ENCODE results near the gene ROR2. TPM values are rescaled to one million over a fixed set of nuclear protein-coding genes. Genes with fewer than 3 reads are reported as not detected.
A peak's percentile ranks its signal among the peaks of the same experiment; 100 is the strongest.
"Not testable (repeated sequence)": the region's sequence is repeated elsewhere in the genome, so short reads cannot be mapped to it uniquely, and the experiment has no call there.

The ROR2 gene
- total RNA-seq, 4 donors from 2014 or later = 6.3 to 32.2 (median 15.1) TPM

- TF ChIP-seq CTCF (IDR thresholded peaks at IDR 0.05) = no peak
- ATAC-seq (ENCODE audit: low FRiP score) (no peak), DNase-seq (ENCODE audit: low spot score) (no peak)
Observed at GRCh38 chr9:91803151-91803940, 146.7 kb downstream of the ROR2 start.

GRCh38 chr9:91802391-91802790 lies 147.6 kb downstream of the ROR2 start:
- ATAC-seq (ENCODE audit: low FRiP score) (no peak), DNase-seq (ENCODE audit: low spot score) (no peak)
- TF ChIP-seq CTCF (IDR thresholded peaks at IDR 0.05) = no peak

- TF ChIP-seq CTCF (IDR thresholded peaks at IDR 0.05) = no peak
- no peak for ATAC-seq (ENCODE audit: low FRiP score)
- no peak for DNase-seq (ENCODE audit: low spot score)
Observed at GRCh38 chr9:91800473-91801030, 149.5 kb downstream of the ROR2 start.

- no peak for TF ChIP-seq CTCF (IDR thresholded peaks at IDR 0.05)
- ATAC-seq (ENCODE audit: low FRiP score) = no peak
- no peak for DNase-seq (ENCODE audit: low spot score)
Observed at GRCh38 chr9:91799113-91799744, 150.8 kb downstream of the ROR2 start.

GRCh38 chr9:91798273-91799112 lies 151.5 kb downstream of the ROR2 start:
- ATAC-seq (ENCODE audit: low FRiP score); DNase-seq (ENCODE audit: low spot score): not testable (repeated sequence)

GRCh38 chr9:91797517-91797916 lies 152.5 kb downstream of the ROR2 start:
- not testable (repeated sequence) for ATAC-seq (ENCODE audit: low FRiP score); DNase-seq (ENCODE audit: low spot score)

- not testable (repeated sequence) for ATAC-seq (ENCODE audit: low FRiP score); DNase-seq (ENCODE audit: low spot score)
Observed at GRCh38 chr9:91796516-91796915, 153.5 kb downstream of the ROR2 start.

- DNase-seq (ENCODE audit: low spot score) = peak; percentile 21
- no peak for TF ChIP-seq CTCF (IDR thresholded peaks at IDR 0.05)
Observed at GRCh38 chr9:91795598-91796241, 154.3 kb downstream of the ROR2 start.

GRCh38 chr9:91793371-91793770 lies 156.7 kb downstream of the ROR2 start:
- not testable (repeated sequence) for ATAC-seq (ENCODE audit: low FRiP score); DNase-seq (ENCODE audit: low spot score)

More at GRCh38 chr9:91795598-91796241, 154.3 kb downstream of the ROR2 start:
- peak; percentile 42 for ATAC-seq (ENCODE audit: low FRiP score)

All from omental fat pad (tissue), 4 donors.